ENCODE measurements around the gene SLC38A10. TPM values are rescaled to one million over a fixed set of nuclear protein-coding genes. Genes with fewer than 3 reads are reported as not detected.

SLC38A10 gene
- total and polyA plus RNA-seq, 2 of the 13 experiments (the other 11 are each of a cell fraction or from before 2014, with no cell fraction given): 23.4 to 55.8 TPM

DNA sequence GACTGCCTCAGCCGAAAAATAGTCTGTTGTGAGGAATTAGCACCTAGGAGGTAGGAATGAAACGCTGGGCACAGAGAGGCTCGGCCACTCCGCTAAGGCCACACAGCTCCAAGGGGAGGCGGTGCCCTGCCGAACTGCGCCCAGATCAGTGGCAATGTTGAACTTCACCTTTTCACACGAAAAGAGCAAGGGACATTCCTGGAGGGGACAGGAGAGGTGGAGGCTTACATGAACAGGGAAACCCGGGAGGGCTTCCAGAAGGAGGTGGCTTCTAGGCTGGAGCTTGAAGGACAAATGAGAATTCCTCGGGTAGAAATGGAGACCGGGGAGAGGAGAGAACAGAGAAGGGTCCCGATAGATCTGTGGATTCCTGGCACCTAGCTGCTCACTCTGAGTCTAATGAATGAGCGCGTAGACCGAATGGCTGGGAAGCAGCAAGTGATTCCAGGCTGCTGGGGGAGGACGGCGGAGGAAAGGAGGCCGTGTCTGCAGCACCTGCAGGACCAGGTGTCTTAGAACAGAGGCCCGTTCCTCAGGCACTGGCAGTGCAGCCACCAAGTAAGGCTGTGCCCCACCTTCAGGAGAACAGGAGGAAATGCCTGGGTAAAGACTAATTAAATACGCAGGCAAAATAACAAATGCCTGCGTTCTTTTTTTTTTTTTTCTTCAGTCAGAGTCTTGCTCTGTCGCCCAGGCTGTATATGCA lies 722 bp upstream of the SLC38A10 start (continued):
- TF ChIP-seq, protein P1, sequence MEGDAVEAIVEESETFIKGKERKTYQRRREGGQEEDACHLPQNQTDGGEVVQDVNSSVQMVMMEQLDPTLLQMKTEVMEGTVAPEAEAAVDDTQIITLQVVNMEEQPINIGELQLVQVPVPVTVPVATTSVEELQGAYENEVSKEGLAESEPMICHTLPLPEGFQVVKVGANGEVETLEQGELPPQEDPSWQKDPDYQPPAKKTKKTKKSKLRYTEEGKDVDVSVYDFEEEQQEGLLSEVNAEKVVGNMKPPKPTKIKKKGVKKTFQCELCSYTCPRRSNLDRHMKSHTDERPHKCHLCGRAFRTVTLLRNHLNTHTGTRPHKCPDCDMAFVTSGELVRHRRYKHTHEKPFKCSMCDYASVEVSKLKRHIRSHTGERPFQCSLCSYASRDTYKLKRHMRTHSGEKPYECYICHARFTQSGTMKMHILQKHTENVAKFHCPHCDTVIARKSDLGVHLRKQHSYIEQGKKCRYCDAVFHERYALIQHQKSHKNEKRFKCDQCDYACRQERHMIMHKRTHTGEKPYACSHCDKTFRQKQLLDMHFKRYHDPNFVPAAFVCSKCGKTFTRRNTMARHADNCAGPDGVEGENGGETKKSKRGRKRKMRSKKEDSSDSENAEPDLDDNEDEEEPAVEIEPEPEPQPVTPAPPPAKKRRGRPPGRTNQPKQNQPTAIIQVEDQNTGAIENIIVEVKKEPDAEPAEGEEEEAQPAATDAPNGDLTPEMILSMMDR (CRISPR knock-in tag; IDR thresholded peaks at IDR 0.05): peak; percentile 30; the same call in 1 of the 2 replicates
- TF ChIP-seq HDAC2 (CRISPR knock-in tag; IDR thresholded peaks at IDR 0.05) (peak; percentile 55; the same call in 1 of the 2 replicates), CBX5 (CRISPR knock-in tag; IDR thresholded peaks at IDR 0.05; ENCODE audit: borderline replicate concordance) (0 out of 2 replicates have a peak, but pooled peaks have one; percentile 4), SRSF1 (optimal IDR thresholded peaks at IDR 0.05; ENCODE audit: low read depth, low read length) (no peak), ZFP36 (IDR thresholded peaks at IDR 0.05; ENCODE audit: borderline replicate concordance, low read depth, low read length, partially characterized antibody) (peak; percentile 97), FOXP1 (IDR thresholded peaks at IDR 0.05) (no peak), FOXP1 (CRISPR knock-in tag; IDR thresholded peaks at IDR 0.05) (no peak), ZNF205 (CRISPR knock-in tag; IDR thresholded peaks at IDR 0.05) (0 out of 2 replicates have a peak, but pooled peaks have one; percentile 23), EED (CRISPR knock-in tag; IDR thresholded peaks at IDR 0.05) (peak; percentile 36; the same call in 1 of the 2 replicates), HIVEP1 (CRISPR knock-in tag; IDR thresholded peaks at IDR 0.05) (0 out of 2 replicates have a peak, but pooled peaks have one; percentile 6), FOSL2 (CRISPR knock-in tag; IDR thresholded peaks at IDR 0.05) (no peak), KDM2A (CRISPR knock-in tag; IDR thresholded peaks at IDR 0.05; ENCODE audit: borderline replicate concordance, low read depth) (0 out of 2 replicates have a peak, but pooled peaks have one; percentile 1), ZNF563 (CRISPR knock-in tag; IDR thresholded peaks at IDR 0.05) (no peak), ZNF101 (CRISPR knock-in tag; IDR thresholded peaks at IDR 0.05; ENCODE audit: borderline replicate concordance, low read depth) (no peak), ZNF598 (CRISPR knock-in tag; IDR thresholded peaks at IDR 0.05; ENCODE audit: borderline replicate concordance) (no peak), GPBP1L1 (CRISPR knock-in tag; IDR thresholded peaks at IDR 0.05) (no peak), MZF1 (CRISPR knock-in tag; IDR thresholded peaks at IDR 0.05; ENCODE audit: borderline replicate concordance) (no peak), ZNF572 (CRISPR knock-in tag; IDR thresholded peaks at IDR 0.05) (0 out of 2 replicates have a peak, but pooled peaks have one; percentile 54), ADNP (CRISPR knock-in tag; IDR thresholded peaks at IDR 0.05) (peak; percentile 84), MXI1 (IDR thresholded peaks at IDR 0.05; ENCODE audit: borderline replicate concordance, low read depth, low read length) (no peak), ATF4 (CRISPR knock-in tag; IDR thresholded peaks at IDR 0.05) (no peak), SAFB2 (CRISPR knock-in tag; IDR thresholded peaks at IDR 0.05; ENCODE audit: borderline replicate concordance, low read depth) (peak; percentile 39; the same call in 1 of the 2 replicates)
- TF ChIP-seq, protein P2, sequence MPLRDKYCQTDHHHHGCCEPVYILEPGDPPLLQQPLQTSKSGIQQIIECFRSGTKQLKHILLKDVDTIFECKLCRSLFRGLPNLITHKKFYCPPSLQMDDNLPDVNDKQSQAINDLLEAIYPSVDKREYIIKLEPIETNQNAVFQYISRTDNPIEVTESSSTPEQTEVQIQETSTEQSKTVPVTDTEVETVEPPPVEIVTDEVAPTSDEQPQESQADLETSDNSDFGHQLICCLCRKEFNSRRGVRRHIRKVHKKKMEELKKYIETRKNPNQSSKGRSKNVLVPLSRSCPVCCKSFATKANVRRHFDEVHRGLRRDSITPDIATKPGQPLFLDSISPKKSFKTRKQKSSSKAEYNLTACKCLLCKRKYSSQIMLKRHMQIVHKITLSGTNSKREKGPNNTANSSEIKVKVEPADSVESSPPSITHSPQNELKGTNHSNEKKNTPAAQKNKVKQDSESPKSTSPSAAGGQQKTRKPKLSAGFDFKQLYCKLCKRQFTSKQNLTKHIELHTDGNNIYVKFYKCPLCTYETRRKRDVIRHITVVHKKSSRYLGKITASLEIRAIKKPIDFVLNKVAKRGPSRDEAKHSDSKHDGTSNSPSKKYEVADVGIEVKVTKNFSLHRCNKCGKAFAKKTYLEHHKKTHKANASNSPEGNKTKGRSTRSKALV (CRISPR knock-in tag; IDR thresholded peaks at IDR 0.05): peak; percentile 38; the same call in 1 of the 2 replicates

All from HepG2 (cell line).